CD4-positive, alpha-beta T cell treated with Interleukin-10 for 1 hour (primary cell): ENCODE measurements around the gene BTN1A1.
"Not testable (repeated sequence)": the region's sequence is repeated elsewhere in the genome, so short reads cannot be mapped to it uniquely, and the experiment has no call there.

Source experiments
- DNase-seq: peaks from one replicate; pipeline ENCODE4 v3.0.0-alpha.2; 2020

The BTN1A1 gene

DNA sequence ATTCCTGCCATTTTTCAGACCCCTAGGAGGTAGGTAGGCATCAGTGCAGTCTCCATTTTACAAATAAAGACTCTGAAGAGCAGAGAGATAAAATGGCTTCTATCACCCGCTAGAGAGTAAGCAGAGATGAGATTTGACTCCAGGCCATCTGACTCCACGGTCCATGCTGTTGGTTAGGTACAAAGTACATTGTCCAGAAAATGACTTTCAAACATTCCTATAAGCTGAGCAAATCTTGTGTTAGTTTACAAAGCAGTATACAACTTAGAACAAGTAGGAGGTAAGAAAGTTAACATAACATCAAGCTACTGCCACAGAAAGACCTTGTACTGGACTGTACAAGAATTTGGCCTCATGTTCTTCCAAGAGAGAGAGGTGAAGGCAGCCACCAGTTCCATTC is 14.9 kb downstream of the BTN1A1 start:
- DNase-seq: no peak

DNA sequence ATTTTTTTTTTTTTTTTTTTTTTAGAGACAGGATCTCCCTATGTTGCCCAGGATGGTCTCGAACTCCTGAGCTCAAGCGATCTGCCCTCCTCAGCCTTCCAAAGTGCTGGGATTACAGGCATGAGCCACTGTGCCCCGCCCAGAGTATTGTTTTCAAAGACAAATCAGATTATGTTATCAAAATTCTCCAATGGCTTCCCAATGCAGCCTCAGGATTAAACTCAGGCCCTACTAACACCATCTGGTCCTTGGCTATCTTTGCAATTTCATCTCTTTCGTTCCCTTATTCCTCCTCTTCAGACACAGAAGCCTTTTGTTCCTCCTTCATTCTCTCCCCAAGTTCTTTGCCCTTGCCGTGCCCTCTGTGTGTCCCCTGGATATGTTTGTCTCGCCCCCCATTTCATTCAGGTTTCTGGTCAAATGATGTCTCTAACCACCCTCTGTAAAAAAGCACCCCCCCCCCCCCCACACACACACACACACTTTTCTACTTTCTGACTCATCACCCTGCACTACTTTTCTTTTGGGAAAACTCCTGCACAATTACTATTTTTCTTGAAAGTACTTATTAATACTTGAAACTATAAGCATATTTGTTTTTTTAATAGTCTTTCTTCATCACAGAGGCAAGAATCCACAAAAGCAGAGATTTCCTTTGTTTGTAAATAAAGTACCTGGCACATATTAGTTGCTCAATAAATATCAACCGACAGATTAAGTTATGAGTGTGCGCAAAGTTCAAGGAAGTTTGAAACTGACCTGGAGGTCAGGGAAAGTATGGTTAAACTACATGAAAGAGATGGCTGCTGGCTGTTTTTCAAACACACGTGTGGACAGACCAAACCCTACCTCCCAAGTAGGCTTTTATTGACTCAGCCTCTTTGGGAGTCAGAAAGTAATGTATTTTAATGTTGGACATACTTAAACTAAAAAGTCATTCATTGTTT is 16.7 kb downstream of the BTN1A1 start:
- no peak for DNase-seq

DNA sequence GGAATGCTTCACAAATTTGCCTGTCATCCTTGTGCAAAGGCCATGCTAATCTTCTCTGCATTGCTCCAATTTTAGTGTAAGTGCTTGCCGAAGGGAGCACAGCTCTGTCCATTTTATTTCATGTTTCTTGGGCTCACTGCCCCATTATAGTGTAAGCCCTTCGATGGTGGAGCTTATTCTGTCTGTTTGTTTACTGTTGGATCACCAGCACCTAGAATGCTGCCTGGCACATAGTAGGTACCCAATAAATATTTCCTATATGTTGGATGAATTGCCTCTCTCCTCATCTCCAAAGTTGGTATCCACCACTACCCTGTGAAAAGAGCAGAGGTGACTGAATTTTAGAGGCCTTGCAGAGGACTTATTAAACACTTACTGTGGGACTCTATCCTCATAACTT is 19.3 kb downstream of the BTN1A1 start:
- DNase-seq: no peak

GRCh38 chr6:26520237-26520849 is 20.2 kb downstream of the BTN1A1 start:
- DNase-seq: no peak

DNA sequence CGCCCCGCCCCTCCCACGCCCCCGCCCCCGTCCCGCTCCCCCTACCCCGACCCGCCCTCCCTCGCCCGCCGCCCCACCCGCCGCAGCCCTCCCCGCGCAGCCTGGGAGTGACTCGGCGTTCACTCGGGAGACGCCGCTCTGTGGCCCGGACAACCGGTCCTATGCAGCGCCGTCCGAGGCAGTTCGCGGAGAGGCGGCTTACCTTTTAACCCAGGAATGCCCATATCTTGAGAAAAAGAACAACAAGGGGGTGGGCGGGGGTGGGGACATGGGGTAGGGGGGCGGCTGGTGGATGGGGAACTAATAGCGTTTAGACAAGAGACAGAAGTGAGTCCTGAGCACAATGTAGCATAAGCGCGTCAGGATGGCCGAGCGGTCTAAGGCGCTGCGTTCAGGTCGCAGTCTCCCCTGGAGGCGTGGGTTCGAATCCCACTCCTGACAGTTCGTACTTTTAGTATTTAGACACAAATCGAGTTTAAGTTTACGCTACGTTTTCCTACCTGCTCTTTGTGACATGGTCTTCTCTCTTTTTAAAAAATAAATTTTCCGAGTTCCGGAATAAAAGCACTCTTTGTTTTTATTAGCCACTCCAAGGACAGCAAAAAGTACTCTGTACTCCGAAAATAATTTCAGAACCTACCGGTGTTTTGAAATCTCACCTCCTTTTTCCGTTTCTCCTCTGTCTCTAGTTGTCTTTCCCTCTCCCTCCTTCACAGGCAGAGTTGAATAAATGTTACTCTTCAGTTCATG is 20.9 kb downstream of the BTN1A1 start:
- DNase-seq: peak; percentile 91

DNA sequence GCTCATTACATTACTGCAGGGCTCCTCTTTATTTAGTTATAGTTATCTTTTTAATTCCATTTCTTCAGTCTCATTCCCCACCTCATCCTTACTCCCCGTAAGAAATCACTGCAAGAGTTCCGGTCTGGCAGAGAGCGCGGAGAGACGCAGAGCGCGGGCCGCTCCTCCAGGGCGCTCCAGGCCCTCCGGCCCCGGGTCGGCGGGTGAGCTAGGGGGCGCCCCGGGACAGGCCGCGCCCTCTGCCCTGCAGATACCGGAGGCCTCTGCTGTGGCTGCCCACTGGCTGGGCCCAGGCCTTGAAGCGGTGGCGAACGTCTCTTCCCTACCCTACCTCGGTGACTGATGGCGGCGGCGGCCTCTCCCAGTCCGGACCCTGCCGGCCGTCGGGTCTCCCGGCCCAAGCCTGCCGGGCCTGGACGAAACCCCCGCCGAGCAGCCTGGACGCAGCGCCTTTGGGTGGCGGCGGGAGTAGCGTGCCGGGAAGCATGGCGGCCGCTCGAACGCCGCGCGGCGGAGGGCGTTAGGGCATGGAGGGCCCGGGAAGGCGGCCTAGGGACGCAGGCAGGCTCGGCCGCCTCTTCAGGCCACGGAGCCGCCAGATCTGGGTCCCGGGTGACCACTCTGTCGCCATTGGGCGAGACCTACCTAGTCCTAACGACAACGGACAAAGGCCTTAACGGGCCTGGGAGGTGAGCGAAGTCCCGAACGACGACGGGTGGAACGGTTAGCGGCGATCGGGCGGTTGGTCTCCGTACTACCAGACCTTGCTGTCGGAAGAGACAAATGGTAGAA is 21.7 kb downstream of the BTN1A1 start:
- DNase-seq: peak; percentile 78

DNA sequence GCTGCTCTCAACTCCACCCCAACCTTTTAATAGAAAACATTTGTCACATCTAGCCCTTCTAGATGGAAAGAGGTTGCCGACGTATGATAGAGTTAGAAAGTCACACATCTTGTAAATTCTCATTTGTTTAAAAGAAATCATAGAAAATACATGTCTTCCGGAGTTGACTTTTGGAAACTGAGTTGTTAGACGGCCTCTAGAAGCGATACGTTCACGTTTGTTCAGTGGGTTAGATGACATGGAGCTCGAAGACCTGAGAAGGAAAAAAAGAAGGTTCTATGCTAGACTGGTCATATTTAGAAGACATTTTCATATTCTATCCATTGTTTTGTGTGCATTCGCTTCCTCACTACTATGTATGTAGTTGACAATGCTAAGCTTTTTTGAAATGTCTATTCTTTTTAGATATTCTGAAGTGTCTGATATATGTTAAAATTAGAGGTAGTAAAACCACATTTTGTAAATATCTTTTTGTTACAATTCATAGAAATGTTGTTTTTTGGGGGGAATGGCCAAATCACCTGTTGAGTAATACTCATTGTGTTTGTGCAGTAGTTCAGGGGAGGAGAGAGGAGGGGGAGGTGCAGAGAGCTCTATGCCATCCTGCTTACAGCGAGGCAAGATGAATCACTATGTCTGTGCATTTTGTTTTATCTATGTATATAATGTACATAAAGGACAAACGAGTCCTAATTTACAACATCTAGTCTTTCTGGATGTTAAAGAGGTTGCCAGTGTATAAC is 22.6 kb downstream of the BTN1A1 start:
- DNase-seq: not testable (repeated sequence)

- not testable (repeated sequence) for DNase-seq
These were observed 24.2 kb downstream of the BTN1A1 start for GRCh38 chr6:26524314-26524713.

DNA sequence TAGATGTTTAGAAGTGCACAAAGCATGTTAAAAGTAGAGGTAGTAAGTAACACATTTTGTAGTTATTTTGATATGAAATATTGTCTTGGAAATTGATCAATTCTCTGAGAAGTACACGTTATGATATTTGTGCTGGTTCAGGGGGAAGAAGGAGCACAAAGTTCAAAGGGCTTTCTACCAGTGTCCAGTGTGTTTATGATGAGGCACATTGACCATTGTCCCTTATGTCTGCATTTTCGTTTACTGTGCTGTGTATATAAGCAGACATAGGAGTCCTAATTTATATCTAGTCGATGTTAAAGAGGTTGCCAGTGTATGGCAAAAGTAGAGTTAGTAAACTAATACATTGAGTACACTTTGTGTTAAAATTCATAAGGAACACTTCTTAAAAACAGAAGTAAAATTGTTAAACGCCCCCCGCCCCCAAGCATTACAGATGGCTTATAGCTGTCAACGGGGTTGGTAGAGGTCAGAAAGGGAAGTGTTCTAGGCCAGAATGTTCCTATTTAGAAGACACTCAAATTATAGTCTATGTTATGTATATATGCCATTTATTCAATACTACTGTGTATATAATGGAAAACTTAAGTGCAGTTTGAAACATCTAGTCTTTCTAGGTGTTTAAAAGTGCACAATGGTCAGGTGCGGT is 24.7 kb downstream of the BTN1A1 start:
- DNase-seq: no peak

- no peak for DNase-seq
These were observed 25.7 kb downstream of the BTN1A1 start for GRCh38 chr6:26525838-26526237.

GRCh38 chr6:26526928-26527327 is 26.8 kb downstream of the BTN1A1 start:
- DNase-seq: no peak

GRCh38 chr6:26530203-26530602 is 30.1 kb downstream of the BTN1A1 start:
- no peak for DNase-seq

- DNase-seq: no peak
These were observed 31.8 kb downstream of the BTN1A1 start for GRCh38 chr6:26531897-26532296.

DNA sequence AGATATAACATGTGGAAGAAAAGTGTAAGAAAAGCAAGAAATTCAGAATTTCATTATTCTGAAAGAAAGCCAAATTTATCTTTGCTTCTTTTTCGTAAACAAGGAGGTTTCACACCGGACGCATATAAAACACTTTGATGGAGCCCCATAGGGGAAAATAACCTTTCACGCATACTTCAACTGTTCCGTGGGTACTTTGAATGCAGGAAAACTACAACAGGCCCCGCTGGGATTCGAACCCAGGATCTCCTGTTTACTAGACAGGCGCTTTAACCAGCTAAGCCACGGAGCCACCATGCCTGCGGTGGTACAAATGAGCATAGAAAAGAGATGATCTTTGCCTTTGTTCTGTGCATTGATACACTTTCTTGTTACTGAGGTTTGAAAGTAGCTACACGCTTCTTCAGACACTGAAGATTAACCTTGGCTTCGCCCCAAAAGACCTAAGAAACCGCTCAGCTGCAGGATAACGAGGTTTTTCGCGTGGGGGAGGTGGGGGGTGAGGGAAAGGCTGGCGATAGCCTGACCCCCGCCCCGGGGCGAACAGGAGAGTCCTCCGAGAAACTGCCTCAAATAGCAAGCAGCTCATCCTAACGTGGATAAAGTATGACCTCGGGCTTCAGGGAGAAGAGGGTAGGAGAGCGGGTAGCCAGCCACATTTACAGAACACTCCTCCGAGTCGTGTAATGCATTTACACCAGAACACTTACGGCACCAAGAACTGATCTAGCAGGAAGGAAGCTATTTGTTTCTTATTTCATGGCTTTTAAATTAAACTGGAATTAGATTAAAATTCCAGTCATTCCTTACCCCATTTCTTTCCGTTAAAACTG is 32.8 kb downstream of the BTN1A1 start:
- DNase-seq: peak; percentile 96

DNA sequence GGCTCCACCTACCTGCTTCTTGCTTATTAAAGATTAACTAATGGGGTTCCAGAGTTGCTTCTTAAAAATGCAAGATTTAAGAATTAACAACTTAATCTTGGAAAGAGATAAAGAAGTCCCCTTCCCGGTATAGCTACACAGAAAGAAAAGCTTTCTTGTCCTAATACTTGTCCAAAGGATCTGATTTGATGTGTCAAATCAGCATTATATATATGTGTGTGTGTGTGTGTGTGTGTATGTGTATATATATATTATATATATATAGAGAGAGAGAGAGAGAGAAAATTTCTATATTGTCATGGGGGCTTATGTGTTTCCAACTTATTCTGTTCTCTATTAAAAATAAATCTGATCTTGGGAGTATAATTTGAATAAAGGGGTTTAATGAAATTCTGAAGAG is 33.4 kb downstream of the BTN1A1 start:
- no peak for DNase-seq

GRCh38 chr6:26534681-26535465 is 34.8 kb downstream of the BTN1A1 start:
- DNase-seq: no peak

DNA sequence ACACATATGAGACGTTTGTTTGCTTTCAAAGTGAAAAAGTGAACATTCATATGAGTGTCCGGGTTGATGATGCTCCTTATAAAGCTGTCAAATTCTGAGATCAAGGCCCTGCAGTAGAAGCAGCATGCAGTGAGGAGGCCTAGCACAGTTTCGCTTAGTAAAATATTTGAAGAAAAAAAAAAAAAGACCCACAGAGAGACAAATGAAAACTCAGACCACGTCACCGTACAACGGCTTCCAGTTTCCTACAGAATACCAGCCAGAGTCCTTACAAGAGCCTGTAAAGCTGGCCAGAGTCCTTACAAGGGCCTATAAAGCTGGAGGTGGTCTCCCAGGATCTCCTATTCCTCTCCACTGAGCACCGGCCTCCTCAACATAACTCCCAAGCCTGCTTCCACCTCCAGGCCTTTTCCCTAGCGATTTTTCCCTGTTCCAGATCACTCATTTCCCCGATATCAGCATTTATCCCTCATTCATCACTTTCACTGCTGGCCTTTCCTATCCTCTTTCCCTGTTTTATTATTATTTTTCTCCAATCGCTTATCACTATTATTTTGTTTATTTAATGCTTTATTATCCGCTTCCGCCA is 36.6 kb downstream of the BTN1A1 start:
- peak; percentile 49 for DNase-seq

DNA sequence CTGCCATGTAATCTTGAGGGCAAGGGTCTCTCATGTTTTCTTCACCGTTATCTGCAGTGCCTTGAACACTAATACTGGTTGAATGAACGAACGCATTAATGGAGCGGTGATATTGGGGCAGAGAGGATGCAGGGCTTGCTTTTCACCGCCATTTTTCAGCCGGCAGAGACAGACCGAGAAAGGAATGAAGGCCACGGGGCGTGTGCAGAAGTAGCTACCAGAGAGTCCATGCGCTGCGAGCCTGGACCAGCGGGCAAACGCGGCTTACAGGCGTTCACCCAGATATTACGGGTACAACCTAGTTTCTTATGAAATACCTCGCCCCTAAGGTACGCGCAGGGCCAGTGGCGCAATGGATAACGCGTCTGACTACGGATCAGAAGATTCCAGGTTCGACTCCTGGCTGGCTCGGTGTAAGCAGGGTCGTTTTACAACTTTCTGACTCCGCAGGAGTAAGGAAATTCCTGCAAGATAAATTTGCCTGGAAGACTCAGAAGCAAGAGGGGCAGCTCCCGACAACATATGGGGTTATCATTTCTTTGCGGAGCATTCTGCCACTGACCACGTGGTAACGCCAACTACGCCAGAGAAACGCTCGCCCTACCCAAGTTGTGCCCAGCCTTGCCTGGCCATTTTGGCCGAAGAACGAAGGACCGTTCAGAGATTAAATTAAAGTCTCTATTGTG is 37.2 kb downstream of the BTN1A1 start:
- DNase-seq: peak; percentile 97
